Skeletal muscle tissue (tissue), 5 donors: ENCODE results near the gene PDIA4. TPM values are rescaled to one million over a fixed set of nuclear protein-coding genes. Genes with fewer than 3 reads are reported as not detected.

Experiments used
- H3K27ac ChIP-seq: one replicate; pipeline ENCODE4 v1.7.0; 2013; ENCODE audit warnings: mild to moderate bottlenecking, low read depth, low read length, inconsistent platforms
- H3K27me3 ChIP-seq, 3 donors: one replicate each; pipeline ENCODE4 v1.7.0; 2013; ENCODE audit warnings: low read length in 3 of 3; ENCODE audit not compliant: control insufficient read depth in 3 of 3, insufficient read depth in 3 of 3
- H3K36me3 ChIP-seq, 3 donors: one replicate each; pipeline ENCODE4 v1.7.0; 2013; ENCODE audit warnings: low read length in 3 of 3; ENCODE audit not compliant: control insufficient read depth in 3 of 3, insufficient read depth in 3 of 3
- H3K4me1 ChIP-seq, 3 donors: one replicate each; pipeline ENCODE4 v1.7.0; 2013; ENCODE audit warnings: low read length in 3 of 3, mild to moderate bottlenecking in 3 of 3; ENCODE audit not compliant: control insufficient read depth in 3 of 3, insufficient read depth in 3 of 3
- H3K4me3 ChIP-seq, 3 donors: one replicate each; pipeline ENCODE4 v1.7.0; 2013; ENCODE audit warnings: low read length in 3 of 3
- H3K9ac ChIP-seq, 3 donors: one replicate each; pipeline ENCODE4 v1.7.0; 2013; ENCODE audit warnings: low read length in 3 of 3, mild to moderate bottlenecking in 3 of 3, moderate library complexity in 2 of 3, low read depth in 1 of 3
- H3K9me3 ChIP-seq, 3 donors: one replicate each; pipeline ENCODE4 v1.7.0; 2013; ENCODE audit warnings: low read length in 3 of 3; ENCODE audit not compliant: control insufficient read depth in 3 of 3
- small RNA-seq: library from RNA; depleted of rRNA; stranded (forward); fragments of <200 nt; gene quantifications from one replicate; pipeline ENCODE3, GENCODE V24; 2014
- total RNA-seq: library from RNA; depleted of rRNA; stranded (reverse); fragments of >200 nt; gene quantifications from one replicate; pipeline ENCODE4 v1.2.3, GENCODE V29; 2014
- donor health status: Osteomylitis.

PDIA4 gene
- total RNA-seq, 1 donor from 2014 or later = 61.1 TPM

GRCh38 chr7:148962823-148963582, 65.3 kb downstream of the PDIA4 start:
- Histone ChIP-seq H3K36me3 (no peaks in the 10 kb centered on the region), H3K4me3 (peak overlapping the region; percentile 75 to 89 (median 81)), H3K9me3 (no peaks in the 10 kb centered on the region), H3K27me3 (no peaks in the 10 kb centered on the region), H3K4me1 (peaks cover 5 to 13% (median 12%) of the 10 kb centered on the region in 3 donors), H3K9ac (peak overlapping the region; percentile 76 to 90 (median 79)), H3K27ac (peak overlapping the region; percentile 59)

DNA sequence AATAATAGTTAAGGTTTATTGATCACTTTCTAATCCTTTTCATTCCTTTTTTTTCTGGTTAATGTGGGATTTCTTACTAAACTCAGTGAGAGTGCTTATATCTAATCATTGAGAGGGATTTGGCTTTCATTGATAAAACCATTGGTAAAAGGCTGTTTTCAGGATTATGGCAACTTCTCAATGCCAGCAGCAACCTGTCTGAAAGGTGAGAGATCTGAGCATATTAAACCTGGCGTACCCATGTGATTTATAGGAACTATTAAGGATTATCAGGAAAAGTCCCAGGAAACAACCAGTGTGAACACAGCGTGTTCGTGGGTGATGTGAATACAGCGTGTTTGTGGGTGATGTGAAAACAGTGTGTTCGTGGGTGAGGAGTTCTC, 65.9 kb downstream of the PDIA4 start:
- Histone ChIP-seq H3K4me3 (peak overlapping the region; percentile 75 to 89 (median 81)), H3K9me3 (no peaks in the 10 kb centered on the region), H3K9ac (peak overlapping the region; percentile 76 to 90 (median 79)), H3K27ac (no peak overlapping the region), H3K4me1 (peaks cover 5 to 13% (median 12%) of the 10 kb centered on the region in 3 donors), H3K27me3 (no peaks in the 10 kb centered on the region), H3K36me3 (no peaks in the 10 kb centered on the region)

DNA sequence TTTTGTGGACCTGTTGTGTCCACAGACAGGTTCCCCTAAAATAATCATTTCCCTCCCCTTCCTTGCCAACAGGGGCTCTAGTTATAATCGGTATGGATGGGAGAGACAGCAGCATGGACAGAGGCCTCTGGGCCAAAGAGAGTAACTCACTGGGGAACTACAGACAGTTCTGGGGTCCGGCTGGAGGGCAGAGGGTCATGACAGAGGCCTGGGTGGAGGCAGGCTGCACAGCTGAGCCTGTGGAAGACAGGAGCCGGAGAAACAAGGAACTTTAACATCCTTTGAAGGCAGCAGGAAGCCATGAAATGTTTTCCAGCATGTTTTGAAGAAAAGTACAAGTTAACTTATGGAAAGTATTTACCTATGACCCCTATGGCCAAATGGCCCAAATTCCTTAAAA, 68.6 kb downstream of the PDIA4 start:
- no peaks in the 10 kb centered on the region for H3K27me3 ChIP-seq
- H3K4me3 ChIP-seq = no peak overlapping the region
- peaks cover 4 to 12% (median 12%) of the 10 kb centered on the region in 3 donors for H3K4me1 ChIP-seq
- H3K9me3 ChIP-seq = no peaks in the 10 kb centered on the region
- H3K36me3 ChIP-seq = no peaks in the 10 kb centered on the region
- no peak overlapping the region for H3K27ac ChIP-seq
- H3K9ac ChIP-seq = no peak overlapping the region

DNA sequence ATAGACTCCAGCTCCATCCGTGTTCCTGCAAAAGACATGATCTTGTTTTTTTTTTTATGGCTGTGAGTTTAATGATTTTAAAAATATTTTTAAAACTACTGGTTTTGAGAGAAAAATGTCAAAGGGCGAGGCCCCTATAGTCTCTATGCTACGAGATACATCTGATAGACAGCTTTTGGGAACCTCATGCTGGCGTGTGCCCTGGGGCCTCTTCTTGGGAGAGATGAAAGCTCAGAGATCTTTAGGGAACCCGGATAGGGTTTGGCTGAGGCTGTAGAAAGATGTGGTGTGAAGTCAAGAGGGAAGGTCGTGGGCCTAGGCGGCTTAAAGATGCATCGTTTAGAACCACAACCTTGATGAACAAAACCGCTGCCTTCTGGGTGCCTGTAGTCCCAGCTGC, 70.2 kb downstream of the PDIA4 start:
- Histone ChIP-seq H3K9ac (no peak overlapping the region), H3K4me1 (peaks cover 0 to 6% (median 4%) of the 10 kb centered on the region in 3 donors), H3K27me3 (no peaks in the 10 kb centered on the region), H3K36me3 (no peaks in the 10 kb centered on the region), H3K4me3 (no peak overlapping the region), H3K27ac (no peak overlapping the region), H3K9me3 (no peaks in the 10 kb centered on the region)

DNA sequence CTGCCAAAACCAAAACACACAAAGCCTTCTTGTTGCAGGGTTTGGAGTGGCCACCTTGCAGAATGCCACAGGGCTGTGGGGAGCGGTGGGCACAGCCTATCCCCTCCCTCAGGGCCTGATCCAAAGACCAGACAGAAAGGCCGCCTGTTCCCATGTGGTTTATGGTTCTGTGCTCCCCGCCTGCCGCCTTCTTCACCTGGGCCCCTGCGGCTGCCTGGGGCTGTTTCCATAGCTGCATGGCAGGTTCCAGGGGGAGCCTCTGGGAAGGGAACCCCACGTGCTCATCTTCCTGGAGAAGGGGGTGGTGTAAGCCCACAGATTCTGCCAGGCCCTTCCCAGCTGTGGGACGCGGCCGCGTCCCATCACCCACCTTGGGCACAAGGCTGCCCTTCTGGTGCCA, 73.5 kb downstream of the PDIA4 start:
- Histone ChIP-seq H3K4me1 (no peaks in the 10 kb centered on the region), H3K27me3 (no peaks in the 10 kb centered on the region), H3K27ac (no peak overlapping the region), H3K9ac (no peak overlapping the region), H3K36me3 (no peaks in the 10 kb centered on the region), H3K9me3 (no peaks in the 10 kb centered on the region), H3K4me3 (no peak overlapping the region)

DNA sequence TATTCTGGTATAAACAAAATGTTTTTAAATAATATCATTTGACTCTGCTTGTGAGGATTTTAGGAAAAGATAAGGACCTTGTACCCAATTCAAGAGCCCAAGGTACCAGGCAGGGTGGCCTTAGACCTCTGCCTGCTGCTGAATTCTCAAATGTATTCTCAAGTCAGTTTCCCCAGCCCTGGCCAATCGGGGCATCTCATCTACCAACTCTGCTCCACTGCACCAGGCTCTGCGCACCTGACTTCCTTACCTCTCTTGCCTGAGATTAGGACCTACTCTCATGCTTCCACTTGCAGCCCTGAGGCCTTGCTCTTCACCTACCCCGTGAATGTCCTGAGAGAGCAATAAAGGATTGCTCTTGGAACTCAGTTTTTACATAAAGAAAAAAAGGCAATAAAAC, 74.6 kb downstream of the PDIA4 start:
- Histone ChIP-seq H3K27me3 (no peaks in the 10 kb centered on the region), H3K27ac (no peak overlapping the region), H3K9me3 (no peaks in the 10 kb centered on the region), H3K36me3 (no peaks in the 10 kb centered on the region), H3K4me3 (no peak overlapping the region), H3K9ac (no peak overlapping the region), H3K4me1 (no peaks in the 10 kb centered on the region)

Small RNAs within 50 kb of the gene (small RNA-seq; reads per million reads assigned to genes)
- gene COX6B1P1 (not detected), gene RNU6-650P (not detected), gene RNY1 (337 reads per million, percentile 97 among the genes with 10 or more reads in this experiment), gene RNY3 (83.8 reads per million, percentile 96 among the genes with 10 or more reads in this experiment), gene RNY4 (541 reads per million, percentile 98 among the genes with 10 or more reads in this experiment)

Other genes with a start within 250 kb of the PDIA4 start
- gene EZH2, start 144.2 kb downstream of the PDIA4 start, total RNA-seq = 16.2 TPM
- gene ZNF786, start 62.2 kb upstream of the PDIA4 start, total RNA-seq = 6.3 TPM
- gene ZNF425, start 97.8 kb upstream of the PDIA4 start, total RNA-seq = 5.2 TPM
- gene ZNF398, start 118.9 kb upstream of the PDIA4 start, total RNA-seq = 9.4 TPM
- gene ZNF282, start 167.0 kb upstream of the PDIA4 start, total RNA-seq = 22.4 TPM
- gene ZNF212, start 211.1 kb upstream of the PDIA4 start, total RNA-seq = 4.2 TPM
- gene ZNF783, start 233.7 kb upstream of the PDIA4 start, total RNA-seq = 8.9 TPM